GM23338 (cell line): ENCODE data around the gene PCDHGA11. TPM values are rescaled to one million over a fixed set of nuclear protein-coding genes. Genes with fewer than 3 reads are reported as not detected.

Experiments
- ATAC-seq: fragments of 200-7000 bp; cut with Tn5 transposase; 3 replicates; pipeline ENCODE4 v1.9.1; 2020
- DNase-seq: peaks from one replicate; pipeline ENCODE4 v3.0.0-alpha.2; 2015; ENCODE audit warnings: low spot score
- H2AFZ ChIP-seq: fragments of 200-600 bp; sonication (generic); 2 replicates; pipeline ENCODE4 v1.8.0; 2016; ENCODE audit warnings: antibody characterized with exemption, mild to moderate bottlenecking, moderate library complexity
- H3F3A ChIP-seq: fragments of 200-600 bp; sonication (generic); replicated peaks from 2 replicates; pipeline ENCODE4 v1.8.0; 2017; ENCODE audit warnings: antibody characterized with exemption, mixed run types, low read depth
- H3K27ac ChIP-seq: fragments of 200-600 bp; sonication (generic); 2 replicates; pipeline ENCODE4 v1.6.1; 2016; ENCODE audit warnings: low read depth
- H3K27me3 ChIP-seq: fragments of 200-600 bp; sonication (generic); 2 replicates; pipeline ENCODE4 v1.8.0; 2016; ENCODE audit warnings: mild to moderate bottlenecking, mixed run types, moderate library complexity; ENCODE audit not compliant: insufficient read depth
- H3K36me3 ChIP-seq: fragments of 200-600 bp; sonication (generic); 2 replicates; pipeline ENCODE4 v1.8.0; 2016; ENCODE audit warnings: mild to moderate bottlenecking; ENCODE audit not compliant: insufficient read depth
- H3K4me1 ChIP-seq: fragments of 200-600 bp; sonication (generic); 2 replicates; pipeline ENCODE4 v1.8.0; 2016; ENCODE audit warnings: mild to moderate bottlenecking, moderate library complexity; ENCODE audit not compliant: insufficient read depth
- H3K4me2 ChIP-seq: fragments of 200-600 bp; sonication (generic); 2 replicates; pipeline ENCODE4 v1.7.1; 2017; ENCODE audit warnings: mixed run types
- H3K4me3 ChIP-seq: fragments of 200-600 bp; sonication (generic); 2 replicates; pipeline ENCODE4 v1.6.1; 2016; ENCODE audit warnings: mixed run types
- H3K79me2 ChIP-seq: fragments of 200-600 bp; sonication (generic); replicated peaks from 2 replicates; pipeline ENCODE4 v1.8.0; 2017; ENCODE audit warnings: mild to moderate bottlenecking; ENCODE audit not compliant: insufficient read depth
- H3K9me2 ChIP-seq: fragments of 200-600 bp; sonication (generic); 2 replicates; pipeline ENCODE4 v1.8.0; 2017; ENCODE audit not compliant: insufficient read depth
- H4K20me1 ChIP-seq: fragments of 200-600 bp; sonication (generic); replicated peaks from 2 replicates; pipeline ENCODE4 v1.8.0; 2017; ENCODE audit warnings: mild to moderate bottlenecking; ENCODE audit not compliant: insufficient read depth
- H3K27ac Mint-ChIP-seq: 2 replicates; pipeline ENCODE4 v1.8.0; 2020; ENCODE audit warnings: inconsistent platforms, mild to moderate bottlenecking, moderate library complexity, mixed read lengths
- H3K27me3 Mint-ChIP-seq: 3 replicates; pipeline ENCODE4 v1.8.0; 2022; ENCODE audit warnings: low read depth, mild to moderate bottlenecking, moderate library complexity, mixed read lengths, inconsistent platforms; ENCODE audit not compliant: insufficient read depth, poor library complexity
- H3K36me3 Mint-ChIP-seq: 3 replicates; pipeline ENCODE4 v1.8.0; 2021; ENCODE audit warnings: low read depth, mild to moderate bottlenecking, inconsistent platforms, moderate library complexity, mixed read lengths
- H3K4me1 Mint-ChIP-seq: 3 replicates; pipeline ENCODE4 v1.8.0; 2020; ENCODE audit warnings: mild to moderate bottlenecking, inconsistent platforms, mixed read lengths
- H3K4me3 Mint-ChIP-seq: 3 replicates; pipeline ENCODE4 v1.8.0; 2021; ENCODE audit warnings: moderate library complexity, mild to moderate bottlenecking, inconsistent platforms, mixed read lengths
- H3K9me3 Mint-ChIP-seq: 3 replicates; pipeline ENCODE4 v1.8.0; 2020; ENCODE audit warnings: moderate library complexity, mild to moderate bottlenecking, inconsistent platforms, mixed read lengths
- CREB1 ChIP-seq: fragments of 250-450 bp; sonication (Bioruptor Pico); IDR thresholded peaks from 2 replicates; pipeline ENCODE4 v1.5.0; 2020; ENCODE audit warnings: low read depth, mild to moderate bottlenecking, moderate library complexity
- CTCF ChIP-seq, 2 experiments: fragments of 200-600 bp in 1 of 2; sonication (generic) in 1 of 2; conservative IDR thresholded peaks; 2 replicates each; pipeline versions ENCODE4 v1.5.1 to v1.6.1; 2016 to 2017; ENCODE audit warnings: antibody characterized with exemption in 2 of 2, low read depth in 2 of 2, mild to moderate bottlenecking in 2 of 2, moderate library complexity in 1 of 2
- ETS1 ChIP-seq: IDR thresholded peaks from 2 replicates; pipeline ENCODE4 v1.6.1; 2016; ENCODE audit warnings: antibody characterized with exemption
- EZH2 ChIP-seq: fragments of 200-600 bp; sonication (generic); IDR thresholded peaks from one replicate; pipeline ENCODE4 v1.8.0; 2017; ENCODE audit warnings: antibody characterized with exemption, mild to moderate bottlenecking, low read depth; ENCODE audit not compliant: unreplicated experiment
- EZH2phosphoT487 ChIP-seq: fragments of 200-600 bp; sonication (generic); IDR thresholded peaks from one replicate; pipeline ENCODE4 v1.8.1; 2018; ENCODE audit warnings: antibody characterized with exemption; ENCODE audit not compliant: unreplicated experiment
- JUNB ChIP-seq: IDR thresholded peaks from one replicate; pipeline ENCODE4 v1.6.1; 2016; ENCODE audit warnings: antibody characterized with exemption; ENCODE audit not compliant: unreplicated experiment
- NANOG ChIP-seq: IDR thresholded peaks from 2 replicates; pipeline ENCODE4 v1.6.1; 2016; ENCODE audit warnings: antibody characterized with exemption, borderline replicate concordance
- POLR2AphosphoS5 ChIP-seq: IDR thresholded peaks from 2 replicates; pipeline ENCODE4 v1.6.1; 2016; ENCODE audit warnings: antibody characterized with exemption, low read depth
- STAT1 ChIP-seq: IDR thresholded peaks from one replicate; pipeline ENCODE4 v1.6.1; 2016; ENCODE audit warnings: antibody characterized with exemption; ENCODE audit not compliant: unreplicated experiment
- ZNF114 ChIP-seq: fragments of 250-450 bp; sonication (Bioruptor Pico); IDR thresholded peaks from 2 replicates; pipeline ENCODE4 v1.5.0; 2020; ENCODE audit warnings: mild to moderate bottlenecking, moderate library complexity
- ZNF331 ChIP-seq: fragments of 250-450 bp; sonication (Bioruptor Pico); IDR thresholded peaks from 2 replicates; pipeline ENCODE4 v1.5.0; 2020; ENCODE audit warnings: low read depth, mild to moderate bottlenecking, moderate library complexity
- ZNF462 ChIP-seq: fragments of 250-450 bp; sonication (Bioruptor Pico); IDR thresholded peaks from 2 replicates; pipeline ENCODE4 v1.5.0; 2020; ENCODE audit warnings: mild to moderate bottlenecking, moderate library complexity
- polyA plus RNA-seq: library from polyadenylated mRNA; unstranded; fragments of >200 nt; fragmentation: Nextera tagmentation; extraction: Ambion mirVana; gene quantifications from 2 replicates; pipeline ENCODE4 v1.2.1, GENCODE V29; 2016
- total RNA-seq: library from RNA; depleted of rRNA; stranded (reverse); fragments of >200 nt; shearing (Covaris generic); gene quantifications from 2 replicates; pipeline ENCODE4 v1.2.3, GENCODE V29; 2014
- TF ChIP-seq, protein P1 (sequence below): IDR thresholded peaks from one replicate; pipeline ENCODE4 v1.6.1; 2018; ENCODE audit warnings: antibody characterized with exemption; ENCODE audit not compliant: unreplicated experiment

Gene PCDHGA11
- total and polyA plus RNA-seq, 2 experiments from 2014 or later: 3.0 to 10.7 TPM

- Mint-ChIP-seq H3K4me3 (no peak overlapping the region), H3K9me3 (peaks cover 12% of the 10 kb centered on the region; the same call in 1 of the 3 replicates), H3K27ac (no peak overlapping the region), H3K36me3 (peaks cover 14% of the 10 kb centered on the region), H3K4me1 (peaks cover 9% of the 10 kb centered on the region), H3K27me3 (no peaks in the 10 kb centered on the region)
- H3K79me2 ChIP-seq: no peaks in the 10 kb centered on the region
- H3K4me1 ChIP-seq: peaks cover 10% of the 10 kb centered on the region
- H4K20me1 ChIP-seq: no peaks in the 10 kb centered on the region; the same call in 1 of the 2 replicates
- ATAC-seq (no peak), DNase-seq (no peak)
- no peaks in the 10 kb centered on the region for H3F3A ChIP-seq
- H3K4me3 ChIP-seq: no peak overlapping the region
- H2AFZ ChIP-seq: no peak overlapping the region
- no peaks in the 10 kb centered on the region for H3K27me3 ChIP-seq
- no peak overlapping the region for H3K4me2 ChIP-seq
- no peaks in the 10 kb centered on the region for H3K9me2 ChIP-seq
- no peak overlapping the region for H3K27ac ChIP-seq
- TF ChIP-seq ZNF331 (CRISPR knock-in tag) (no peak), EZH2phosphoT487 (no peak), ETS1 (no peak), ZNF114 (no peak), NANOG (no peak), POLR2AphosphoS5 (no peak), ZNF462 (CRISPR knock-in tag) (no peak), CREB1 (CRISPR knock-in tag) (no peak), STAT1 (no peak), EZH2 (no peak), CTCF (conservative IDR thresholded peaks at IDR 0.05; ENCODE audit: low read depth in 2 of 2) (no peak), JUNB (no peak)
- TF ChIP-seq, protein P1, sequence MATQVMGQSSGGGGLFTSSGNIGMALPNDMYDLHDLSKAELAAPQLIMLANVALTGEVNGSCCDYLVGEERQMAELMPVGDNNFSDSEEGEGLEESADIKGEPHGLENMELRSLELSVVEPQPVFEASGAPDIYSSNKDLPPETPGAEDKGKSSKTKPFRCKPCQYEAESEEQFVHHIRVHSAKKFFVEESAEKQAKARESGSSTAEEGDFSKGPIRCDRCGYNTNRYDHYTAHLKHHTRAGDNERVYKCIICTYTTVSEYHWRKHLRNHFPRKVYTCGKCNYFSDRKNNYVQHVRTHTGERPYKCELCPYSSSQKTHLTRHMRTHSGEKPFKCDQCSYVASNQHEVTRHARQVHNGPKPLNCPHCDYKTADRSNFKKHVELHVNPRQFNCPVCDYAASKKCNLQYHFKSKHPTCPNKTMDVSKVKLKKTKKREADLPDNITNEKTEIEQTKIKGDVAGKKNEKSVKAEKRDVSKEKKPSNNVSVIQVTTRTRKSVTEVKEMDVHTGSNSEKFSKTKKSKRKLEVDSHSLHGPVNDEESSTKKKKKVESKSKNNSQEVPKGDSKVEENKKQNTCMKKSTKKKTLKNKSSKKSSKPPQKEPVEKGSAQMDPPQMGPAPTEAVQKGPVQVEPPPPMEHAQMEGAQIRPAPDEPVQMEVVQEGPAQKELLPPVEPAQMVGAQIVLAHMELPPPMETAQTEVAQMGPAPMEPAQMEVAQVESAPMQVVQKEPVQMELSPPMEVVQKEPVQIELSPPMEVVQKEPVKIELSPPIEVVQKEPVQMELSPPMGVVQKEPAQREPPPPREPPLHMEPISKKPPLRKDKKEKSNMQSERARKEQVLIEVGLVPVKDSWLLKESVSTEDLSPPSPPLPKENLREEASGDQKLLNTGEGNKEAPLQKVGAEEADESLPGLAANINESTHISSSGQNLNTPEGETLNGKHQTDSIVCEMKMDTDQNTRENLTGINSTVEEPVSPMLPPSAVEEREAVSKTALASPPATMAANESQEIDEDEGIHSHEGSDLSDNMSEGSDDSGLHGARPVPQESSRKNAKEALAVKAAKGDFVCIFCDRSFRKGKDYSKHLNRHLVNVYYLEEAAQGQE: no peak
- no peaks in the 10 kb centered on the region for H3K36me3 ChIP-seq
Observed at GRCh38 chr5:141441571-141442170, 20.8 kb downstream of the PCDHGA11 start.
